Memory B cell (primary cell): Measurements from ENCODE around the gene RHD.
"Not testable (repeated sequence)": the region's sequence is repeated elsewhere in the genome, so short reads cannot be mapped to it uniquely, and the experiment has no call there.

Source experiments
- ATAC-seq: fragments of 150-1000 bp; cut with Tn5 transposase; 2 replicates; pipeline ENCODE4 v1.10.0; 2021; ENCODE audit warnings: low read depth, mild to moderate bottlenecking, moderate library complexity
- DNase-seq, 2 donors: peaks; one replicate each; pipeline ENCODE4 v3.0.0; 2022; ENCODE audit warnings: low spot score in 2 of 2
- H3K27ac Mint-ChIP-seq: one replicate; pipeline ENCODE4 v1.8.0; 2022; ENCODE audit warnings: mild to moderate bottlenecking, moderate library complexity, mixed read lengths
- H3K27me3 Mint-ChIP-seq: one replicate; pipeline ENCODE4 v1.8.0; 2022; ENCODE audit warnings: mixed read lengths
- H3K36me3 Mint-ChIP-seq: one replicate; pipeline ENCODE4 v1.8.0; 2022; ENCODE audit warnings: mild to moderate bottlenecking, mixed read lengths
- H3K4me1 Mint-ChIP-seq: one replicate; pipeline ENCODE4 v1.8.0; 2022; ENCODE audit warnings: mixed read lengths
- H3K4me3 Mint-ChIP-seq: one replicate; pipeline ENCODE4 v1.8.0; 2022; ENCODE audit warnings: mild to moderate bottlenecking, moderate library complexity, mixed read lengths
- H3K9me3 Mint-ChIP-seq: one replicate; pipeline ENCODE4 v1.8.0; 2022; ENCODE audit warnings: mixed read lengths

The RHD gene

GRCh38 chr1:25247024-25247828, 25.1 kb upstream of the RHD start, which contains the start of gene RSRP1:
RSRP1 (minus strand) TSS chr1:25247454; CDS start chr1:25246963, 491 bp downstream.
- H3K27me3 Mint-ChIP-seq = no peaks in the 10 kb centered on the region
- DNase-seq = peak; percentile 98 to 99
- peak within 1 kb of the TSS; percentile 97 for H3K4me3 Mint-ChIP-seq
- no peaks in the 10 kb centered on the region for H3K9me3 Mint-ChIP-seq
- peak within 1 kb of the TSS; percentile 100 for H3K27ac Mint-ChIP-seq
- H3K4me1 Mint-ChIP-seq = peaks cover 16% of the 10 kb centered on the region
- peaks cover 16% of the 10 kb centered on the region for H3K36me3 Mint-ChIP-seq
- ATAC-seq = peak; percentile 79

- ATAC-seq = peak; percentile 34
- Mint-ChIP-seq H3K27ac (peak overlapping the region; percentile 100), H3K4me1 (peaks cover 16% of the 10 kb centered on the region)
Measured at GRCh38 chr1:25247829-25248754, 24.2 kb upstream of the RHD start.

GRCh38 chr1:25253911-25254310, 18.4 kb upstream of the RHD start:
- no peak overlapping the region for H3K4me3 Mint-ChIP-seq
- no peak overlapping the region for H3K27ac Mint-ChIP-seq
- ATAC-seq (no peak), DNase-seq (no peak)
- H3K36me3 Mint-ChIP-seq = no peaks in the 10 kb centered on the region
- H3K27me3 Mint-ChIP-seq = no peaks in the 10 kb centered on the region
- no peaks in the 10 kb centered on the region for H3K9me3 Mint-ChIP-seq
- H3K4me1 Mint-ChIP-seq = peaks cover 6% of the 10 kb centered on the region

More at GRCh38 chr1:25247829-25248754, 24.2 kb upstream of the RHD start:
- Mint-ChIP-seq H3K36me3 (peaks cover 13% of the 10 kb centered on the region), H3K4me3 (peak overlapping the region; percentile 97), H3K9me3 (no peaks in the 10 kb centered on the region), H3K27me3 (no peaks in the 10 kb centered on the region)
- DNase-seq = no peak

GRCh38 chr1:25255706-25256577, 16.4 kb upstream of the RHD start:
- Mint-ChIP-seq H3K27ac (no peak overlapping the region), H3K9me3 (no peaks in the 10 kb centered on the region), H3K36me3 (no peaks in the 10 kb centered on the region), H3K4me1 (peaks cover 6% of the 10 kb centered on the region), H3K4me3 (no peak overlapping the region), H3K27me3 (no peaks in the 10 kb centered on the region)
- DNase-seq (no peak), ATAC-seq (no peak)

- H3K27me3 Mint-ChIP-seq = no peaks in the 10 kb centered on the region
- no peaks in the 10 kb centered on the region for H3K9me3 Mint-ChIP-seq
- H3K4me1 Mint-ChIP-seq = peaks cover 6% of the 10 kb centered on the region
- no peak for DNase-seq
- H3K36me3 Mint-ChIP-seq = no peaks in the 10 kb centered on the region
- no peak for ATAC-seq
- no peak overlapping the region for H3K4me3 Mint-ChIP-seq
- no peak overlapping the region for H3K27ac Mint-ChIP-seq
Measured at GRCh38 chr1:25256578-25256965, 15.7 kb upstream of the RHD start.

GRCh38 chr1:25257196-25257595, 15.1 kb upstream of the RHD start:
- no peak overlapping the region for H3K4me3 Mint-ChIP-seq
- H3K9me3 Mint-ChIP-seq = no peaks in the 10 kb centered on the region
- H3K27ac Mint-ChIP-seq = no peak overlapping the region
- ATAC-seq = no peak
- no peaks in the 10 kb centered on the region for H3K27me3 Mint-ChIP-seq
- peaks cover 6% of the 10 kb centered on the region for H3K4me1 Mint-ChIP-seq
- peaks cover 1% of the 10 kb centered on the region for H3K36me3 Mint-ChIP-seq
- no peak for DNase-seq

- H3K27me3 Mint-ChIP-seq, ATAC-seq, DNase-seq, H3K4me3 Mint-ChIP-seq, H3K9me3 Mint-ChIP-seq, H3K27ac Mint-ChIP-seq, H3K4me1 Mint-ChIP-seq, H3K36me3 Mint-ChIP-seq: not testable (repeated sequence)
Measured at GRCh38 chr1:25259813-25260212, 12.5 kb upstream of the RHD start.

GRCh38 chr1:25260336-25260735, 12.0 kb upstream of the RHD start:
- not testable (repeated sequence) for H3K9me3 Mint-ChIP-seq, H3K27me3 Mint-ChIP-seq, H3K36me3 Mint-ChIP-seq, H3K4me3 Mint-ChIP-seq, ATAC-seq, H3K27ac Mint-ChIP-seq, H3K4me1 Mint-ChIP-seq, DNase-seq

- not testable (repeated sequence) for H3K36me3 Mint-ChIP-seq, H3K9me3 Mint-ChIP-seq, DNase-seq, H3K27me3 Mint-ChIP-seq, H3K4me1 Mint-ChIP-seq
- peak; percentile 7 for ATAC-seq
- peak overlapping the region; percentile 91 for H3K4me3 Mint-ChIP-seq
- H3K27ac Mint-ChIP-seq = peak overlapping the region; percentile 79
Measured at GRCh38 chr1:25266554-25267287, 5.6 kb upstream of the RHD start.

GRCh38 chr1:25267288-25268142, 4.8 kb upstream of the RHD start:
- peak overlapping the region; percentile 86 for H3K4me3 Mint-ChIP-seq
- ATAC-seq (peak; percentile 82), DNase-seq (peak; percentile 73 to 95)
- H3K27ac Mint-ChIP-seq = peak overlapping the region; percentile 95
- not testable (repeated sequence) for H3K36me3 Mint-ChIP-seq, H3K4me1 Mint-ChIP-seq, H3K9me3 Mint-ChIP-seq, H3K27me3 Mint-ChIP-seq

GRCh38 chr1:25268143-25268760, 4.1 kb upstream of the RHD start:
- not testable (repeated sequence) for H3K27me3 Mint-ChIP-seq, ATAC-seq, H3K36me3 Mint-ChIP-seq, H3K4me1 Mint-ChIP-seq, DNase-seq, H3K9me3 Mint-ChIP-seq
- Mint-ChIP-seq H3K27ac (peak overlapping the region; percentile 95), H3K4me3 (peak overlapping the region; percentile 86)

GRCh38 chr1:25275648-25276047, 3.3 kb downstream of the RHD start:
- not testable (repeated sequence) for H3K27ac Mint-ChIP-seq, H3K4me1 Mint-ChIP-seq, H3K4me3 Mint-ChIP-seq, H3K9me3 Mint-ChIP-seq, H3K36me3 Mint-ChIP-seq, DNase-seq, ATAC-seq, H3K27me3 Mint-ChIP-seq
